ENCODE measurements around the gene SMYD3.

SMYD3 gene

DNA sequence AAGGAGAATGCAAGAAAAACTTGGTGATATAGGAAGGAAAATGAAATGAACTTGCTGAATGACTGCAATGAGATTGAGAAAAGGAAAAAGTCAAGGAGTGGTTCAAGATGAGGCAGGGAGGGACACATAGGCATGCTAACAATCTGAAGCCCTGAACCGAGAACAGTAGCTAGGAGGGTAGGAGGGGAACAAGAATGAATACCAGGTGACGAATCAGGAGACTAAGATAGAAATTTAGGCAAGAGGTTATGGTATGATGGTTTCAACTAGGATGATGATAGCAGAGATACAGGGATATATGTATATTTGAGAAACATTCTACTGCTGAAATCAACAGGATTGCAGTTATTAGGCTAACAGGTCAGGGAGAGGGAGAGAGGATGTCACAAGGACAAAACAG lies 44.1 kb downstream of the SMYD3 start:
- DNase-seq, result no peak

DNA sequence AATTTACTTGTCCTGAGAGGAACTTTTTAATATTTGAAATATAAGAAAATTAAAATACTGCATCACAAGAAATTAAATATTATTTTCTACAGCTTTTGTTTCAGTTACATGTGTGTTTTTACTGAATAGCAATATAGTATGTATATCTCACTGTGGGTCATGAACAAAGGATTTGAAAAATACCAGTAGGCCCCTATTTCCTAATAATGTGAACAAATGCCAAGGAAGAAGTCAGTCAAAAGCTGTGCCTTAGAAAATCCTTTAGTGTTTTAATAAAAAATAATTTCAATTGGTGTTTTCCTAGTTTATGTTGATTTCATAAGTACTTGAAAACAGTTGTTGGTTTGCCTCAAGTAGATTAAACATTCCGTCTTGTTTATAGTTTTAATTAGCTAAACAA lies 46.7 kb downstream of the SMYD3 start:
- DNase-seq, result no peak

DNA sequence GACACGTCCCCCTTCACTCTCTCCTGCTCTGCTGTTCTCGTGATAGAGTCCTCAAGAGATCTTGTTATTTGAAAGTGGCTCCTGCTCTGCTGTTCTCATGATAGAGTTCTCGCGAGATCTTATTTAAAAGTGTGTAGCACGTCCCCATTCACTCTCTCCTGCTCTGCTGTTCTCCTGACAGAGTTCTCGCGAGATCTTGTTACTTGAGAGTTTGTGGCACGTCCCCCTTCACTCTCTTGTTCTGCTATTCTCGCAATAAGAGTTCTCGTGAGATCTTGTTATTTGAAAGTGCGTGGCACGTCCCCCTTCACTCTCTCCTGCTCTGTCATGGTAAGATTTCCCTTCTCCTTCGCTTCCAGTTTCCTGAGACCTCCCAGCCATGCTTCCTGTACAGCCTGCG lies 47.9 kb downstream of the SMYD3 start:
- DNase-seq, result no peak

DNA sequence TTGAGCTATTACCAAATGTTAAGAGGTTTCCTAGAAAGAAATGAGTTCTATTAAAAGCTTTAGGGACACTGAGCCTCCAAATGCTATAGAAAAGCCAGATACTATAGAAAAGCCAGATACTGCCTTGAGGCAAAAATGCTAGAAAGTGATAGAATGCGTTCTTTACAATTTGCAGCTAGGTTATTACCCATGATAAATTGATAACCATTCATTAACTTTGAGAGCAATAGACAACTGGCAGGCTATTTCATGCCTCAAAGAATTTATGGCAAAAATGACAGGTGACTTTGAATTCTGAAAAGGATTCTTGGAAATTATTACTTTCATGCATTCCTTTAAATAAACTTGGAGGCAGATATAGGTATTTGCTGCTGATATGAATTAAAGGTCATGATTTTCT lies 51.6 kb downstream of the SMYD3 start:
- no peak for DNase-seq

DNA sequence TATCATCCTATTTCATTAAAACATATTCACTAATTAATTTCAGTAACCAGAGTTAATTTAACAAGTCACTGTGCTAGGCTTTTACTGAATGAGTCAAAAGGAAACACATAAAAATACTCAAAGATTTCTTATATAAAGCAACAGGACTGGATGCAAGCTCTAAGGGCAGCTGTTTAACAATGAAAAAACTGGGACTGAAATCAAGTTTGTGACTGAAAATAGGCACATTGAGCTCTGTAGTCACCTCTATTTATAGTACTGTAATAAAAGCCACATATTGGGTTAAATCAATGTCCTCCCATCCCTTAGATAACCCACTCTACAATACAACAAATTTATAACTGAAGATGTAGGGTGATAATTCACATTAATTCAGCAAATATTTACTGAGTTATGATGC lies 52.4 kb downstream of the SMYD3 start:
- DNase-seq, result no peak

DNA sequence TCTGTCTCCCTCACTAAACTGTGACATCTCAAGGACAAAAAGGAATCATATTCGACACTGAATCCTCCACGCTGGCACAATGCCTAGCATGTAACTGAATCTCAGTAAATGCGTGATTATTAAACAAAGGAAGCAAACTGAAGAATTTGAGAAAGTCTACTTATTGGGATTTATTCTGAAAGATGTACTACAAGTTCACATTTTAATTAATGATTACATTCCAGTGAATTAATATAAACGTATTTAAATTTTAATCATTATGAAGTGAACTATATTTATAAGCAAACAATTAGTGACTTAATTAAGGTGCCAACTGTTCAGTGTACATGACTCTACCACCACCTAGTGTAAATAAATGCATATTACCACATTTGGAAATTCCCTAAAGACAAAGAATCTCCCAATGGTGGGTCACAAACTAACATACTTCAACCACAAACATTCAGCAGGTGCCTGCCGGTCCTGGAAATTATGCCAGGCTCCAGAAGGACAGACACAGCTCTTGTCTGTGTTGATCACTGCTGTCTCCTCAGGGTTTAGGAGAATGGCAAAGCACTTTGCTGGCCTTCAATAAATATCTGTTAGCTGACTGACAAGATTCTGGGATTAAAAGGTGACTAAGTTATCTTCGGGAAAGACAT lies 56.3 kb downstream of the SMYD3 start:
- DNase-seq, result peak in 1 of 2 donors; percentile 13

DNA sequence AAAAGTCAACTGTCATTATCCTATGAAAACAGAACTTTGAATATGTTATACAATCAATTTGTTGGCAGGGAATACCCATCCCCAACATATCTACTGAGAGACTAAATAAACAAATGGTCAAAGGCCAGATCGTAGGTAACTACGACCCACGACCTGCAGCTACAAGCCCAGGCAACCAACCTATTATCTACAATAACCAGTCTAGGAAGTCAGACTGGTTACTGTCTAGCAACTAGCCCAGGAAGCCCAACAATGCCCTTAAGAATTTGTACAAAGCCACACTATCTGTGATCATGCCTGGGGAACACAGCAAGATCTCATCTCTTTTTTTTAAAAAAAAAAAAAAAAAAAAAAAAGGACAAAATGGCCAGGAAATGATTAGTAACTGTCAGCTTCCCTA lies 58.7 kb downstream of the SMYD3 start:
- DNase-seq, result no peak

DNA sequence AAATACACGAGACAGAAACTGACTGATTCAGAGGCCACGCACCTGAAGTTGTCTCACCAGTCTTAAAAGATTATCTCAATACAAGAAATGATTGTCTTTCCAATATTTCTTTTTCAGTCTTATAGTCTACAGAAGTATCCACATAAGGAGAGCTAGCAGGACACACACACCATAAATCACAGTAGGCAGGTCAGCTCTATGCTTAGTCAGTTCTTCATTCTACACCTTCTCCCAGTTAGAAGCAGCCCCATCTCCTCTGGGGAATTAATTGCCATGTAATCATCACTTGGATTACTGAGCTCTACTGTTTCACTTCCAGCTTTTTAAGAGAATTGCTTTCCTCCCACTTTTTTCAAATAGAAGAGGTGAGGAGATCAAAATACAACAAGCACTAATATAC lies 59.6 kb downstream of the SMYD3 start:
- no peak for DNase-seq

DNA sequence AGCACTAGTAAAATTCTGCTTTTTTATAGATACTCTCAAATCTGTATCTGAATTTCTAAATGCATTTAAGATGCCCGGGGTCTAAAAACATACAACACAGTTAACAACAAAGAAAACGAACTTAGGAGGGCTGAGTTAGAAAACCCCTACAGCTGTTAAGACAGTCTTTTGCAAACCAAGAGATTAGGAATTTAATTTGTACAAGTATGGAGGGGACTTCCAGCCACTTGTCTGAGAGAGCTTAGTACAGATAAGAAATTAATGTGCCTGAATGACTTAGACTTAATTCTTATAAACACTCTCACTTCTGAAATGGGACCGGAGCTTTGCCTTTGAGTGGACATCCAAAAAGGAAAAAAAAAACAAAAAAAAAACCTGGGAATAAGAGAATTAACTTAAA lies 61.6 kb downstream of the SMYD3 start:
- DNase-seq, result no peak

DNA sequence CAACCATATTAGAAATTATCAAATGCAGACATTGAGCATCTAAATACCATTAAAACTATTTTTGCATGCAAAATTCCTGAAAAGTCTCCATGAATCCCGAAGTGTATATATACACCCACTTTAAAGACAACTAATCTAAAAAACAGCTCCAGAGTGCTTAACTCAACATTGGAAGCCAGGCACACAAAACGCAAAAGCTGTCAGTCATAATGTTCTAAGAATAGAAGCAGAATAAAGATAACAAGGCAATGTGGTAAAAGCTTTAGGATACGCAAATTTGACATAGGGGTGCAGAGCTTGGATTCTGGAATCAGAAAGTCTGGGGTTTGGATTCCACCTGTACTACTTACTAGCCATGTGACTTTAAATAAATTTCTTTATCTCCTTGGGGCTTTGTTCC lies 62.5 kb downstream of the SMYD3 start:
- no peak for DNase-seq

DNA sequence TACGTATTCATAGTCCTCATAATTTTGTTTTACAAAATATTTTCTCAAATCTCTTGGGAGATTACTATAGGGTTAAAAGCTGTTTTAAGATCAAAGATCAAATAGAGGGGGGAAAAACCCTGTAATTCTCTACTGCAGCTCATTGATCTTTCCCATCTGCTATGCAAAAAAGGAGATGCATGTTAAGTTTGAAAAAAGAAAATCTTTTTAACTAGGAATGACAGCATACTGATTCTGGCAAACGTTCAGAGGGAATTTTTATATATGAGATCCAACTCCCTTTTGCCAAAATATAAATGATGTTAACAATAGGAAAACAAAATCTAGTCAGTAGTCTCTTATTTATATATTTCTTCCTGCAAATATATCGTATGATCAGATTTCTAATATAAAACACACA lies 69.1 kb downstream of the SMYD3 start:
- no peak for DNase-seq

DNA sequence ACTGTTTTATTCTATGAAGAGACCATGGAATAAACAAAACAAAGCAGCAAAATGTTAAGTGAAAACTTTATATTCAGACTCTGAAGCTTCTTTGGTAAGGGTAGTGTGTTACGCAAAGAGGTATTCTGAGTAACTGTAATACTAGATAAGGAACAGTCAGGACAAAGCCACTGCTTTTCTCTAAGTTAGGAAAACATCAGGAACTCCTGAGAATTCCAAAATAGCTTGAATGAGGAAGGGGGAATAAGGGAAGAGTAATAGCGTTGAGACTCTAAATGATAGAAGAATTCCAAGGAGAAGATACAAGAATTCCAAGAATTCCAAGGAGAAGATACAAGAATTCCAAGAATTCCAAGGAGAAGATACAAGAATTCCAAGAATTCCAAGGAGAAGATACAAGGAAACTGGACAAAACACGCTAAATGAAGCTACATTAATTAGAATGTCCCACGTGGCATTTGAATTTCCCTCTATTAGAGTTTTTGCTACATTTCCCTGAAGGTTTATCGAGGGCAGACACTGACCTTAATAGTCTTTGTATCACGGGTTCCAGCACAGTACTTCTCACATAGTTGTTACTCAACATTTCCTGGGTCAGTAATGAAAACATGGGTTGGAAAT lies 71.5 kb downstream of the SMYD3 start:
- no peak for DNase-seq

DNA sequence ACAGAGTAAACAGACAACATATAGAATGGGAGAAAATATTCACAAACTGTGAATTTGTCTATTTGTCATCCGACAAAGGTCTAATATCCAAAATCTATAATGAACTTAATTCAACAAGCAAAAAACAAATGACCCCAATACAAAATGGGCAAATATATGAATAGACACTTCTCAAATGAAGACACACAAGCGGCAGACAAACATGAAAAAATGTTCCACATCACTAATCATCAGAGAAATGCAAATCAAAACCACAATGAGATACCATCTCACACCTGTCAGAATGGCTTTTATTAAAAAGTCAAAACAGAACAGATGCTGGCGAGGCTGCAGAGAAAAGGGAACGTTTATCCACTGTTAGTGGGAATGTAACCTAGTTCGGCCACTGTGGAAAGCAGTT lies 72.7 kb downstream of the SMYD3 start:
- DNase-seq, result no peak

DNA sequence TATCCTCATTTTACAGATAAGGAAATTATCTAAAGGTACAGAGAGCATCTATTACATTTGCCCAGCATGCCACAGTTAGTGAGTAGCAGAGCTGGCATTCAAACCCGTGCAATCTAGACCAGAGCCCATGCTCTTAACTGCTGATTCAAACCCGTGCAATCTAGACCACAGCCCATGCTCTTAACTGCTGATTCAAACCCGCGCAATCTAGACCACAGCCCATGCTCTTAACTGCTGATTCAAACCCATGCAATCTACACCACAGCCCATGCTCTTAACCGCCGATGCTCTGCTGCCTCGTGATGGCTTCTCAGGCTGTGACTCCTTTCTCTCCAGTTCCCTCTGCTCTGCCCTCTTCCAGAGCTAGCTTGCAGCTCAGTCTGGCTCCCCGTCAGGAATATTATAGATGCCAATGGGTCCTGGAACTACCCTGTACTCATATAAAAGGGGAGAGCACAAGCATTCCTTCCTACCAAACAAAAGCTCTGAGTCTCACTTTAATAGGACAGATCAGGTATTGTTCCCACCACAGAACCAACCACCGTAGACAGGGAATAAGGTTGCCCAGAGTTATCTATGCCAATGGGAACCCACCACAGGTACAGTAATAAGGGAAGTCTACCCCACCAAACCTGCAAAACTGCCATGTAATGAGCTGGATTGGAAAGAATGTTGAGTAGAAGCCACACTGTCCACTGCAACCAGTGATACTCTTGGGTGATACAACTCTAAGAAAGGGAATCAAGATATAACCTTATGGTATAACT lies 78.4 kb downstream of the SMYD3 start:
- no peak for DNase-seq

DNA sequence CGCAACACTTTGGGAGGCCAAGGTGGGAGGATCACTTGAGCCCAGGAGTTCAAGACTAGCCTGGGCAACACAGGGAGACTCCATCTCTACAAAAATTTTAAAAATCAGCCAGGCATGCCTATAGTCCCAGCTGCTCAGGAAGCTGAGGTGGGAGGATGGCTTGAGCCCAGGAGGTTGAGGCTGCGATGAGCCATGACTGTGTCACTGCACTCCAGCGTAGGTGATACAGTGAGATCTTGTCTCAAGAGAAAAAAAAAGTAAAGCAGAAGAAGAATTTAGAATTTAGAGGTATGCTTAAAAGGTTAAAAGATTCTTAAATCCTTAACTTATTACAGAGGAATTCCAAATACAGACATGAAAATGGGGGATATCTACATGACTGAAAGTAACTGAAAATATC lies 79.5 kb downstream of the SMYD3 start:
- DNase-seq, result no peak

DNA sequence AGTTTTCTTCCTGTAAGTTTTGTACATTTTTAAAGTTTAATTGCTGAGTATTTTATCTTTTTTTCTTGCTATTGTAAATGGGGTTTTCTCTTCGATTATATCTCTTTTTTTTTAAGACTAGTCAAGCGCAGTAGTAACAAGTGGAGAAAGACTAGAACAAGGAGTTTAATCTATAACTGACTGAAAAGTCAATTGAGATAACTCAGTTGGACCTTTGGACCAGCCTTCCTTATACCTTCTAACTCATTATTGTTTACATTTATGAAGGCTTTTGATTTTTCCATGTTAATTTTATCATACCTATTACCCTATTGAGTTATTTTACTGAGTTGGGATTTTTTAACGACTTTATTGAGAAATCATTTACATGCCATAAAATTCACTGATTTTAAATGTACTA lies 81.2 kb downstream of the SMYD3 start:
- DNase-seq, result no peak

DNA sequence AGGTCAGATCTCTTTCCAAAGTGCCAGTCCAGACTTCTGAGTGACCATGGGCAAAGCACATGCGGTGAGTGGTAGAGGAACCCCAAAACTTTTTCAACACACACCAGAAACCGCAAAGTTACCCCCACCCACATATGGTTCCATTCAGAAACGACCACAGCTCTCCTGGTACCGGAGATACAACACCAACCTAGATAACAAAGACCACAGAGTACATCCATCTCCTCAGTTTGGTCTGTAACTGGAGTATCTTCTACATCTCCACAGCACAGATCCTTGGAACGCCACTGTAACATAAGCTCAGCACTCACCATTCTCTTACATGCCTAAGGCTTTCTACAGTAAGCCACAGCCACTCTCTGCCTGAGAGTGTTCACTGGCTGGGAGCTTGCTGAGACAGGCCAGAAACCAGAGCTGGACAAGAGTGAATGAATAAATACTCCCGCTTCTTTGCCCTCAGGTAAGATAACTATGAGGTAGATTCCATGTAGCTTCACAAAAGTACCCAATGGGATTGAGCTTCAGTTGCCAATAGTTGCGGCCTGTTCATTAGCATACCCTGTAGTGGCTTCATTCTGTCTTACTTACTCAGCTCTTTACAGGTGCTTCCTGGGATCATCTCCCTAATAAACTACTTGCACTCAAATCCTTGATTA lies 81.8 kb downstream of the SMYD3 start:
- no peak for DNase-seq

DNA sequence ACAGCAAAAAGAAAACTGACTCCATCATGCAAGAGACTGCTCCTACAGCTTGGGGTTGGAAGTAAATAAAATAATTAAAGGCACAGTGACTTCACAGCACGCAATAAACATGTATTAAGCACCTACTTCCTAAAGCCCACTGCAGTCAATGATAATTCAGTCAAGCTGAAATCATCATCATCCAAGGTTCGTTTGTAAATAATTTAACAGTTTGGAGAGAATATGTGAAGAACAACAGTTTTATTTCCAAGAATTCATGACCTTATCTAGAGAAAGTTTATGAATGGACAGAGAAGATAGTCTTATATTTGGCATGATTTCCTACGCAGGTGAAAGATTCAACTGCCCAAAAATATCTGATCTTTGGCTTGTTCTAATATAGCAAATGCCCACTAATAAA lies 86.8 kb downstream of the SMYD3 start:
- no peak for DNase-seq

DNA sequence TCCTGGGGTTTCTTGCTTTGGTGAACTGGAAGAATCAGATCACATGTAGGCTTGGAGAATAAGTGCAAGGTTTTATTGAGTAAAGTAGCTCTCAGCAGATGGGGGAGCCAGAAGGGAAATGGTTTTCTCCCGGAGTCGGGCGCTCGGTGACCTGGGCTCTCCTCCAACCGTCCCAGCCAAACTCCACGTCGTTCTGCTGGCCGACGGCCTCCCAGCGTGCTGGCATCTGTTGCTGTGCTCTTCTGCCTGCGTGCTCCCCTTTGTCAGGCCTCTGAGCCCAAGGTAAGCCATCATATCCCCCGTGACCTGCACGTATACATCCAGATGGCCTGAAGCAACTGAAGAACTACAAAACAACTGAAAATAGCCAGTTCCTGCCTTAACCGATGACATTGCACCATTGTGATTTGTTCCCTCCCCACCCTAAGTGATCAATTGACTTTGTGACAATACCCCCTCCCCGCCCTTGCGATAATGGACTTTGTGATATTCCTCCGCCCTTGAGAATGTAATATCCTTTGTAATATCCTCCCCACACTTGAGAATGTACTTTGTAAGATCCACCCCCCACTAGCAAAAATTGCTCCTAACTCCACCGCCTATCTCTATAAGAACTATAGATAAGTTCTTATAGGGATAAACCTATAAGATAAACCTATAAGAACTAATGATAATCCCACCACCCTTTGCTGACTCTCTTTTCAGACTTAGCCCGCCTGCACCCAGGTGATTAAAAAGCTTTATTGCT lies 88.3 kb downstream of the SMYD3 start:
- no peak for DNase-seq

DNA sequence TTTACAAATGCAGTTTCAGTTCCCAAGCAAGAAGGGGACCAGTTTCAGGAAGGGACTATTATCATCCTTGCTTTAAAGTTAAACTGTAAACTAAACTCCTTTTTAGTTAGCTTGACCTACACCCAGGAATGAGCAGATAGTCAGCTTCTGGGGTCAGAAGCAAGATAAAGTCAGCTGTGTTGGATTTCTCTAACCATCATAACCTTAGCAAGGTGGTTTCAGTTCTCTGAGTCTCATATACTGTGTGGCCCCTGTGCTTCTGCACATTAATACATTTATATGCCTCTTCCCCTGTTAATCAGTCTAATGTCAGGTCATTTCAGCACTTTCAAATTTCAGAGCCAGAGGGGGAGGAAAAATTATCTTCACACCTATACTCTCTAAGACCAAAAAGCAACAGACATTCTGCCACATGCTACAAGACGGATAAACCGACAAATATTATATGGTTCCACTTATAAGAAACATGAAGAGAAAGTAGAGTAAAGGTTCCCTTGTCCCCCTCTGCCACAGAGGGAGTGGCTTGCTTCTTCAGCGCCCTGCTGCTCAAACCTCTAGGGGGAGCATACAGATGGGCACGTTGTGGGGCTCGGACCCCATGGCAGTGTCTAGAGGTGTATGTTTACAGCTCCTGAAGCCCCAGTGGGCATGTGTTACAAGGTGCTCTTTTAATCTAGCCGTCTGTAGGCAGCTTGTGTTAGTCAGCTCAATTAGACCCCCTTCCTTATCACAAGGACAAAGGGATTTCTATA lies 89.1 kb downstream of the SMYD3 start:
- DNase-seq, result no peak

DNA sequence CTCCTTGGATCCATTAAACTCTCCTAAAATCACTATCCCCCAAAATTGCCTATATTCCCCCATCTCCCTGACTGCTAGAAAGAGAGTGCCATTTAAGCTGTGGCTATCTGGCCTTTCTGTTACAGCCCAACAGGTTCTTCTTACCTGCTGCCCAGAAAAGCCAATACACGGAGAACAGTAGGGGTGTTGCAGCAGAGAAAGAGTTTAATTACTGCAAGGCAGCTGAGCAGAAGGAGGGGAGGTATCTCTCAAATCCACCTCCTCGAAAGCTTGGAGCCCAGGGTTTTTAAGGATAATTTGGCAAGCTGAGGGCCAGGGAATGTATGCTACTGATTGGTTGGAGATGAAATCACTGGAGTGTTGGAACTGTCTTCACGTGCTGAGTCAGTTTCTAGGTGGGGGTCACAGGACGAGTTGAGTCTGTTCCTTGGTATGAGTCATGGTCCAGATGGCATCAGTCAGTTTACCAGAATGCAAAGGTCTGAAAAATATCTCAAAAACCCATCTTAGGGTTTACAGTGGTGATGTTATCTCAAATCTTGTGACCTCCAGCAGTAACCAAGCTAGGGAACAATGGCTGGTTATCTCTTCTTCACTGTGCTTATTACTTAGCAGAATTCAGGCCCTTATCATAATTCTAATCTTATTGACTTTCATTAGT lies 89.8 kb downstream of the SMYD3 start:
- DNase-seq, result no peak

DNA sequence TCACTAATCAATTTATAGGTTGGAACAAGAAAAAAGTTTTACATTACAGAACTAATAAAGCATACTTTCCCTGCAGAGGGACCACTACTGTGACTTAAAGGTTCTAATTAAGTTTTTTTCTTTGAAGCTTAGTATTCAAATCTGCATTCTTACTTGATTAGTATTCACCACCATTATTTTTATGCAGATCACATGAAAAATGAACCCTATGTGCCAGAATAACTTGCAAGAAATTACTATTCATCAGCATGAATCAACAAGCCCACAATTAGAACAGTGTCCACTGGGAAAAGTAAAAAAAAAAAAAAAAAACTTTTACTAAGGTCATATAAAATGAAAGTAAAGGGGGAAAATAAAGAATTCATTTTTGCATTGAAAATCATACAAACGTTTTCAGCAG lies 90.8 kb downstream of the SMYD3 start:
- DNase-seq, result no peak
